ENCODE results near the gene CDX2.

CDX2 gene

DNA sequence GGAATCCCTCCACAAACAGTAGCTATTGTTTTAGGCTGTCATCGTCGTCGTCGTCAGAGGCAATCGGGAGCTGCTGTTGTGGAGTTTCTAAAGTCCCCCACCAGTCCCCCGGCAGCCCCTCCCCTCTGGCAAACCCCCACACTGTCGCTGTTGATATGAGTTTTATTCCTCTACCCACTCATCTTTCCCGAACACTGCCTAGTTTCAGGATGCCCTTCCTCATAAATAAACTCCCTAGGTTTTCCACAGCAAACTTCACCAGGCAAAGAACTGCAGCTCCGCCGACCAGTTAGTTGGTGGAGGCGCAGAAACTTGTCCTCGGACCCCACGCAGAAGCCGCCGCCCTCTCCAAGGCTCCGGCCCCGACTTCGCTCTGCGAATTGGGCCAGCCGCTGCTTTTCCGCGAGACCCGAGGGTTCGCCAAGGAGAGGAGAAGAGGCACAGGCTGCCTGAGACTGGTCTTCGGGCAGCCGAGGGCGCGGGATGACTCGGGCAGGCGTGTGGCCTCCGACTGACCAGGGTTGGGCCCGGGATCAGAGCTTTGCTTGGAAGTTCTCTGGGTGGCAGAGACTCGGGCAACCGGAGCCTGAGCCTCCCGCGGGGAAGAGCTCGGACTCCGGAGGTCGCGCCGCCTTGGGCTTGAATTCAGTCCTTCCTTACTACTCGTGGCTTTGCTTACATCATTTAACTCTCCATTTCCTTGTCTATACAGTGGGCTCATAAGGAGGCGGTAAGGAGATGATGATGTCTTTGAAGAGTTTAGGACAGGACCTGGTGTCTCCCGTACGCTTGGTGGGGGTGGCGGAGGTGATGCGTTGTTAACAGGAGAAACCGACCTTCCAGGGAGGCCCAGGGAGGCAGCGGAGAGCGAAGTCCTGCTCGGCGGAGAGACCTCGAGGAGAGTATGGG lies 41.4 kb downstream of the CDX2 start:
- no peak for DNase-seq

DNA sequence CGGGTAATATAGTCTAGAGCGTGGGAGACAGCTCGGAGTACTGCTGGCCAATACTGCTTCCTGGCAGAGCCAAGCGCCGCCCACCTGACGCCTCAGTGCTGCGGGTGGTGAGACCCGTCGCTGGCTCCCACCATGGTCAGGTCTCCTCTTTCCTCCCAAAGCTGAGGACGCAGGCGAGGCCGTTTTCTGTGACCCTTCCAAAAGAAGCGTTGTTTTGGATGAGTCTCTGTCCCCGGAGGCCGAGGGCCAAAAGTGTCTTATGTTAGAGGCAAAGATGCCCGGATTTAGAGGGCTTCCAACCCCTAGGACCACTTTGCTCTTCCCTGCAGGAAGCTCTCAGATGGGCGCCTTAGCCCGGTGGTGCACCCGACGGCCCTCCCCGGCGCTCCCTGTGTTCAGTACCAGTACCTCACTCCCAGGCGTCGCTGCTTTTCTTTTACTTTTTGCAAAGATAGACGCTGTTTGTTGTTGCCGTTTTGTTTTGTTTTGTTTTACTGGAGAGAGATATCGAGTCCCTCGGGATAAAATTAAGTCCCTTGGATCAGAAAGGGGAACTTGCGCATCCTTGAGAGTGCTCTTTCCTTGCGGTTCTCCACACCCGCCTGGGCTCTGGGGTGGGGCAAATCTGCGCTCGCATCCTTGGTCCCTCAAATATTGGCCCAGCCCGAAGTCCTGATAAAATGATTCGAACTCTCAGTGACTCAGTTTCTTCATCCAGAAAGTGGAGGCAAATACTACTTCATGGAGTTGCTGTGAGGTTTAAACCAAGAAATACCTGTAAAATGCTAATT lies 42.3 kb downstream of the CDX2 start:
- no peak for DNase-seq

DNA sequence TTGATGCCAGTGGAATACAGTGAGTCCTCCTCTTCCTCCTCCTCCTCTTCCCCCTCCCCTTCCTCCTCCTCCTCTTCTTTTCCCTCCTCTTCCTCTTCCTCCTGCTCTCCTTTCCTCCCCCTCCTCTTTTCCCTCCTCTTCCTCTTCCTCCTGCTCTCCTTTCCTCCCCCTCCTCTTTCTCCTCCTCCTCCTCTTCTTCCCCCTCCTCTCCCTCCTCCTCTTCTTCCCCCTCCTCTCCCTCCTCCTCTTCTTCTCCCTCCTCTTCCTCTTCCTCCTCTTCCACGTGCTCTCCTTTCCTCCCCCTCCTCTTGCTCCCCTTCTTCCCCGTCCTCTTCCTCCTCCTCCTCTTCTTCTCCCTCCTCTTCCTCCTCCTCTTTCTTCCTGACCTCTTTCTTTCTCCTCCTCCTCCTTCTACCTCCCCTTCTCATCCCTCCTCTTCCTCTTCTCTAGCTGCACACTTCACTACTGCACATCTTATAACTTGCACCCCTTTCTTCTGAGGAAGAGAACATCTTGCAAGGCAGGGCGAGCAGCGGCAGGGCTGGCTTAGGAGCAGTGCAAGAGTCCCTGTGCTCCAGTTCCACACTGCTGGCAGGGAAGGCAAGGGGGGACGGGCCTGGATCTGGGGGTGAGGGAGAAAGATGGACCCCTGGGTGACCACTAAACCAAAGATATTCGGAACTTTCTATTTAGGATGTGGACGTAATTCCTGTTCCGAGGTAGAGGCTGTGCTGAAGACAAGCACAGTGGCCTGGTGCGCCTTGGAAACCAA lies 43.7 kb downstream of the CDX2 start:
- no peak for DNase-seq

DNA sequence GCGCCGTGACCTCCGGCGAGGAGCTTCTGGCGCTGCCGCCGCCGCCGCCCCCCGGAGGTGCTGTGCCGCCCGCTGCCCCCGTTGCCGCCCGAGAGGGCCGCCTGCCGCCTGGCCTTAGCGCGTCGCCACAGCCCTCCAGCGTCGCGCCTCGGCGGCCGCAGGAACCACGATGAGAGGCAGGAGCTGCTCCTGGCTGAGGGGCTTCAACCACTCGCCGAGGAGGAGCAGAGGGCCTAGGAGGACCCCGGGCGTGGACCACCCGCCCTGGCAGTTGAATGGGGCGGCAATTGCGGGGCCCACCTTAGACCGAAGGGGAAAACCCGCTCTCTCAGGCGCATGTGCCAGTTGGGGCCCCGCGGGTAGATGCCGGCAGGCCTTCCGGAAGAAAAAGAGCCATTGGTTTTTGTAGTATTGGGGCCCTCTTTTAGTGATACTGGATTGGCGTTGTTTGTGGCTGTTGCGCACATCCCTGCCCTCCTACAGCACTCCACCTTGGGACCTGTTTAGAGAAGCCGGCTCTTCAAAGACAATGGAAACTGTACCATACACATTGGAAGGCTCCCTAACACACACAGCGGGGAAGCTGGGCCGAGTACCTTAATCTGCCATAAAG lies 44.5 kb downstream of the CDX2 start:
- DNase-seq, result no peak

DNA sequence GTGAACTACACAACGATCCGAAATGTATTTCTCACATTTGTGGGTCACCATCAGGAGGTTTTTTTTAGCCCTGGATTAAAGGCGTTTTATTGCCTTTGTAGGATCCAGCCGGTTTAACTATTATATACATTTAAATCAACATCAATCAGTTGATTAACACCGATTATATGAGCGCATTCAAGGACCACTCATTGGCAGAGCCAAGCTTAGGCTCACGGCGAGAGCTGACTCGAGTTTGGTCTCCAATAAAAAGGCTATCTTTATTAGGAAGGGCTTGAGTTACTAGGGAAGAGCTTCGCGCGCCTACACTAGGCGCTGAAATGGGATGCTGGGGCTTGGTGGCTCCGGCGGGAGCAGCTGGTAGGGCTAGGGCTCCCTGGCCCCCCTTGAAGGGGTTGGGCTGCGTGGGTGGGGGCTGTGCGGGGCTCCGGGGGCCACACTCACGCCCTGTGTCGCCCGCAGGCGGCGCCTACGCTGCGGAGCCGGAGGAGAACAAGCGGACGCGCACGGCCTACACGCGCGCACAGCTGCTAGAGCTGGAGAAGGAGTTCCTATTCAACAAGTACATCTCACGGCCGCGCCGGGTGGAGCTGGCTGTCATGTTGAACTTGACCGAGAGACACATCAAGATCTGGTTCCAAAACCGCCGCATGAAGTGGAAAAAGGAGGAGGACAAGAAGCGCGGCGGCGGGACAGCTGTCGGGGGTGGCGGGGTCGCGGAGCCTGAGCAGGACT lies 45.2 kb downstream of the CDX2 start:
- no peak for DNase-seq

DNA sequence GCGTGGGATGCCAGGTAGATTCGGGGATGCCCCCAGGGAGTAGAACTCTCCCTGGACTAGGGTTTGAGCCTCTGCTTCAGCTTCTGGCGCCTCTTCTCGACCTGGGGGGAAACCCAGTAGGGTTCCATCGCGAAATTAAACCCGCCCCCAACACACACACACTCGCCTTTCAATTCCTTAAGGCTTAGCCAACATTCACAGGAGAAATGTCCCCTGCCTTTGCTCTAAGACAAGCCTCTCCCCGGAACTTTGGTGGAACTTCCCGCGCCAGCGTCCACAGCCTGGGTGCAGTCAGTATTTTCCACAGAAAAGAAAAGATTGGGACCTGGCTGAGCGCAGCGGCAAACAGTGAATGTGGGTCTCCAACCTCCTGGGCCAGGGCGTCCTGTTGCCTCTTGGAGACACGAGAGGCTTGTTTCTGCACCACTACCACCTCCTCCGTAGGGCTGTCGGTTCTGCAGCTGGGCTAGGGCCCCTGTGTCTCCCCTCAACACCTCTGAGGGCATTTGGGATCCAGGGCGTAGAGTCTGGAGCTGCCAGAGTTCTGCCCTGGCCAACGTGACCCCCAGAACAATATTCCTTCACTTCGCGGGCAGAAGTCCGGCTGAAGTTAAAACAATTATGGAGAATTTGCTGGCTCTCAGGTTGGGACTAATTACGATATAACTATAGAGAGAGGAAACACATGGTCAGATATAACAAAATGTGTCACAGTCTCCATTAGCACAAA lies 46.1 kb downstream of the CDX2 start:
- DNase-seq, result no peak

DNA sequence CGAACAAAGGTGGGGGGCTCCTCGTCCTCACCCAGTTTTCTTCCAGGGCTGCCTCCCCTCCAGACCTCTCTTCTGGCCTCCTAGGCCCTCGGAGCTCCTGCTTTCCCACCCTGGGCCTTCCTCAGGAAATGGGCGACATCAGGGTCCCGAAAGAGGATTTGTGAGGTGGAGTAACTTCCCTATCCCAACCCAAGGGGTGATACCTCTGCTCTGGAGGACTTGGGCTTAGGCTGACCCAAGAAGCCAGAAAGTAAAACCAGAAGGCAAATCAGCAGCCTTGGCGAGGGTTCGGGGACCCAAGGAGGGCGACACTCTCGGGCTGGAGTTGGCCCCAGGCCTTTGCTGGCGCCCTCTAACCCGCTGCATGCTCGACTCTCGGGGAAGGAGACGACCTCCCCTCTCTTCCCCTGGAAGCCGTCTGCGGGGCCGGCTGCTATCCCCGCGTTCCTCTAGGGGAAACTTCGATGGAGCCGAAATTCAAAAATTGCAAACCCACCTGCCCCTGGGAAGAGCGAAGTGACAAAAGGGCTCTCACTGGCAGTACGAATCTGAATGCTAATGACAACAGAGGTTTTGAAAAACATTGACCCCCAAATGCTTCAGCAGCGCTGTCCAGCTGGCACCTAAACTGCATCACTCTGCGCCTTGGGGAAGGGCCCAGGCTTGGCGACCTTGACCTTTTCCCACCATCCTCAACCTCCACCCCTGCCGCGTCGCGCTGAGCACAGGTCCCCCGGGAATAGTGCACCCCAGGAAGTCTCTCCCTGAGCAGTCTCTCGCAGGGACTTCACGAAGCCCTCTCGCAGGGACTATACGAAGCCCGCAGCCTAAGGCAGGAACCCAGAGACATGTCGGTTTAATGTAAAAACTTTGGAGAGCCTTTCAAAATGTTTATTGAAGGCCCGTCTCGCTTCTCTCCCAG lies 46.9 kb downstream of the CDX2 start:
- no peak for DNase-seq

DNA sequence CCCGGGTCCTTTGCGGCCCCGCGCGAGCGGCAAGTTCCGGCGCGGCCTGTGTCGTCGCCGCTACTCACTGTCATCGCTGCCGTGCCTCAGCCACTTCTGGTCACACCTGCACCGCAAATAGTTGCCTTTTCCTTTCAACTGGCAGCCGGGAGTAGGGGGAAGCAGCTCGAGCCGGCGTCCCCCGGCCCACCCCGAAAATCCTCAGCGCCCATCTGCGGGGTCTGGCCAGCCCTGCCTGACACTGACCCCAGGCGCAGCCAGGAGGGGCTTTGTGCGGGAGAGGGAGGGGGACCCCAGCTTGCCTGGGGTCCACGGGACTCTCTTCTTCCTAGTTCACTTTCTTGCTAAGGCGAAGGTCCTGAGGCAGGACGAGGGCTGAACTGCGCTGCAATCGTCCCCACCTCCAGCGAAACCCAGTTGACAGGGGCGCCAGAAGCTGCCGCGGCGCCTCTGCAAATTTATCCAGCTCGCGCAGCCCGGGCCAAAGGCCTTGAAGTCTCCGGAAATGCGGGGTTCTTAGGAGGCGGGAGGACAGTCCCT lies 47.6 kb downstream of the CDX2 start:
- DNase-seq, result no peak

DNA sequence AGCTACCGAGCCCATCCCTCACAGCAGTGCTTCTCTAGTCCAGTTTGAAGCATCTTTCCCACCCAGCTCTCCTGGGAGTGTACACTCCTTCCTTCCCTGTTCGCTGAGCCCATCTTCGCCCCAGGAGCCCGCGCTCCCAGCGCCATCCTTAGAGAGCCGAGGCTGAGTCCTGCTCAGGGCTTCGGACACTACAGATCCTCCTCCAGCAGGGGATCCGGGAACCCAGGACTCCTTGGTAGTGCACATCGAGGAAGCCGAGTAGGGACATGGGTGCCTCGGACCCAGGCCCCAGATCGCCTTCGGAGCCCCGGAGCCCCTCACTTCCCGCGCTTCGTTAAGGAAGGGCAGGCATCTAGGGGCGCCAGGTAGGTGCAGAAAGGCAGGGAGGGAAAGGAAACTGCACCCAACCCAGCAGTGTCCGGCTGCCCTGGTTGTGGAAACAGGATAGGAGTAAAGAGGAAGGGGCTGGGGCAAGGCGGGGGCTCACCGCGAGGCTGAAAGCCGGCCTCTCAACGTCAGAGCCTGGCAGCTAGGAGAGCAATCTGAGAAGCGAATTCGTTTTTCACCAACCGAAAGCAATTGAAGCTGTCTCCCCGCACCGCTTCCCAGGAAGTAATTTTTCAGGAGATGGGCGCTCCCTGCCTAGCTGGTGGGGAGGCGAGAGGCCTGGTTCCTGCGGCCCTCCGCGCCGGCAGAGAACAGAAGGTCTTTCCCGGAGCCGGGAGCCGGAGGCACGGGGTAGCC lies 48.3 kb downstream of the CDX2 start:
- DNase-seq, result no peak

DNA sequence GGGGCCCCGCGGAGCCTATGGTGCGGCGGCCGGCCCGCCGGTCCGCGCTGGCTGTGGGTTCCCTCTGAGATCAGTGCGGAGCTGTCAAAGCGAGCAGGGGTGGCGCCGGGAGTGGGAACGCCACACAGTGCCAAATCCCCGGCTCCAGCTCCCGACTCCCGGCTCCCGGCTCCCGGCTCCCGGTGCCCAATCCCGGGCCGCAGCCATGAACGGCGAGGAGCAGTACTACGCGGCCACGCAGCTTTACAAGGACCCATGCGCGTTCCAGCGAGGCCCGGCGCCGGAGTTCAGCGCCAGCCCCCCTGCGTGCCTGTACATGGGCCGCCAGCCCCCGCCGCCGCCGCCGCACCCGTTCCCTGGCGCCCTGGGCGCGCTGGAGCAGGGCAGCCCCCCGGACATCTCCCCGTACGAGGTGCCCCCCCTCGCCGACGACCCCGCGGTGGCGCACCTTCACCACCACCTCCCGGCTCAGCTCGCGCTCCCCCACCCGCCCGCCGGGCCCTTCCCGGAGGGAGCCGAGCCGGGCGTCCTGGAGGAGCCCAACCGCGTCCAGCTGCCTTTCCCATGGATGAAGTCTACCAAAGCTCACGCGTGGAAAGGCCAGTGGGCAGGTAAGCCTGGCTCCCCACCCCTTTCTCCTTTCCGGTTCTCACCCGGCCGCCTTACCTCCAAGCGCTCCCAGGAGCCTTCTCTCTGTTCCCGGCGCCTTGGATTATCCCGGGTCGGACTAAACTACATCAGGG lies 49.0 kb downstream of the CDX2 start, which contains the start of gene PDX1:
Gene PDX1 (plus strand): TSS at position 67 of the 743 bp plus-strand sequence. CDS start 139 bp downstream, at position 206.
- DNase-seq, result no peak

DNA sequence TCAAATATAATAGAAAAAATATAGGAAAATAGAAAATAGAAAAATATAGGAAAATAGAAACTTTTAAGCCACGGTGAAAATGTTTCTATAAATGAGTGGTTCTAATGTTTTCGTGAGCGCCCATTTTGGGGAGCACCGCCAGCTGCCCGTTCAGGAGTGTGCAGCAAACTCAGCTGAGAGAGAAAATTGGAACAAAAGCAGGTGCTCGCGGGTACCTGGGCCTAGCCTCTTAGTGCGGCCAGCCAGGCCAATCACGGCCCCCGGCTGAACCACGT lies 49.5 kb downstream of the CDX2 start:
- DNase-seq, result no peak

DNA sequence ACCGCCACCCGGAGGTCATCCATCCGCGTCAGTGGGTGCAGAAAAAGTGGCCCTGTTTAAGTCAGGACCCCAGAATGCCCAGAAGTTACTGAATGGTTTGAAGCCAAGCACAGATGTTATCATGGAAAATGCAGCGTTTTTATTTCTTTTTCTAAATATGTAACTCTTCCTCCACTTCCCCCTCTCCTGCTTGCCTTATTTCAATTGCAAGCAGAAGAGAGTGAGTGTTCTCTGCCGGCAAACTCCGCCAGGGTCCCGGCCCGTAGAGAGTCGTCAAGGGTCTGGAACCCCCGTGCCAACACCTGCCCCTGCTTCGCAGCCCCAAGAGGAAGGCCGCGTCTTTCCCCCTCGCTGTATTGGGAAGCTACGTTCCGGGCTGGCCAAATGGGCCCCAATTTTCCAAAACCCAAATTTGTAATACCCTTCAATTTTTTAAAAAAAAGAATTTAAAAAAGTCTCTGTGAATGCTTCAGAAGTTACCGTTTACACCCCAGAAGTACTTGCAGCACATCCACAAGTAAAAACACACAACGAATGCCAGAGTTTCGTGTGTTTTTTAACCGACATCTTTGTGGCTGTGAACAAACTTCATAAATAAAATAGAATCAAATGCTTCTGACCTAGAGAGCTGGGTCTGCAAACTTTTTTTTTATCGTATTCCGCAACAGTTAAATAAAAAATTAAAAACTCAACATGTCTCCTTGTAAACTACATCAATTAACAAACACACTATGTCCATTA lies 50.0 kb downstream of the CDX2 start:
- no peak for DNase-seq

DNA sequence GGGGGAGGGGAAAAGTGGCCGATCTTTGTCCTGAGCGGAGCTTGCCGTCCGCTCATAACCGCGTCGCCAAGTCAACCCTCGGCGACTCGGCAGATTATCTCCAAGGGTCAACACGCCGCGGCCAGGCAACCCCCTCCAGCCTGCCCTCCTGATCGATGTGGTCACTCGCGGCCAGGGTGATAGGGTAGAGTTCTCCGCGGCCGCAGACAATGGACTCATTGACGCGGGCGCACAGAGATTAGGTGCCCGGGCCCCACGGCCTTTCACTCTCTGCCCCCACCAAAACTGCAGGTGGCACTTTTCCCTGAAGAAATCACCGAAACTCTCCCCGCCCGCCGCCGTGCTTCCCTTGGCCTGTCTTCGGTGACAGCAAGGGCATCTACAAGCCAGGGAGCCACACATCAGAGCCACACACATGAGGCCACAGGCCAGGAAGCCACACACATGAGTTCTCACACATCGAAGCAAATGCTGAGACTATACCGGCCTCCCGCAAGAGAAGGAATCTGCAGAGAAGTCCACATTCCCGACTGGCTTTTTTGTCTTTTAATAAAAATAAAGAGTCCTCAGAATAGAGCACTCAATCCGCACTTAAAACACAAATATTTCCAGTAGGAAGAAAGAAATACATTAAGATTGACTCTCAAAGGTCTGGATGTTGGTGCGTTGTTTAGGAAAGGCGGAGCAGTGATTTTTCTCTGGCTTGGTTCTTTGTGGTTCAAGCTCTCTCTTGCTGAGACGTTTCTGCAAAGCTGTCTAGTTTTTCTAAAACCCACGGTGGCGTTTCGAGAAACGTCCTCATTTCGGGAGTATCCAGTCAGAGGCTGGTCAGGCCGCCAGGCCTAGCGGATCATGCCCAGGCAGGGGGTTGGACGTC lies 50.8 kb downstream of the CDX2 start:
- DNase-seq, result no peak

DNA sequence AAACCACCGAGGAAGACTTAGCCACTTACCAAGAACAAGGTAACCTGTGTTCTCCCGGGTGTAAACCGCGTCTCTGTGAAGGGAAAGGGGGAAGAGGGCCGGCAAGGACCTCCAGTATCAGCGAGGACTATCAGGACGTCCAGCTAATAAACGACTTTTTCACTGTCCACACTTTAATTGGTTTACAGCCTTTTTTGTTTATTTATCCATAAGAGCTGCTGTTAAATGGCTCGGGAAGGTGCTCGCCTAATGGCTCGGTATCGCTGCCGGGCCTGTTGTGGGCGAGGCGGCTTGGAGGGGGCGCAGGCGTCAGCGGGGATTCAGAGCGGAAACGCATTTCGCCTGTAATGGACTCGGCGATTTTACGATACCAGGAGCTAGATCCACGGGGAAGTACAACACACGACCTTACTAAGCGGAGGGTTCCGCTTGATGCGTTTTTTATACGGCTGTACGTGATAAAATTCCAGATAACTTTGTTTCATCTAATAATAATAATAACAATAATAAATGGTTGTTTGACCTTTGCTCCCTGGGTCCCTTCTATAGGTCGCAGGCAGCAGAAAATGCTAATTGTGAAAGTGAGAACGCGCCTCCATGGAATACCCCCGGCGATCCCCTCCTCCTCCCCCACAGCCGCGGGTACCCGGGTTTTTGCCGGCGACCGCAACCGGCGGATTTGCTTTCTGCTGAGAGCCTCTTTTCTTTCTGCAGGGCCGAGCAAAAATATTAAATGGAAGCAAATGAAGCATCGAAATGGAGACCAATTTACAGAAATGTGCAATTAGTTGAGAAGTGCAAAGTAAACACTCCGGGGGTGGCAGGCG lies 51.8 kb downstream of the CDX2 start:
- no peak for DNase-seq

DNA sequence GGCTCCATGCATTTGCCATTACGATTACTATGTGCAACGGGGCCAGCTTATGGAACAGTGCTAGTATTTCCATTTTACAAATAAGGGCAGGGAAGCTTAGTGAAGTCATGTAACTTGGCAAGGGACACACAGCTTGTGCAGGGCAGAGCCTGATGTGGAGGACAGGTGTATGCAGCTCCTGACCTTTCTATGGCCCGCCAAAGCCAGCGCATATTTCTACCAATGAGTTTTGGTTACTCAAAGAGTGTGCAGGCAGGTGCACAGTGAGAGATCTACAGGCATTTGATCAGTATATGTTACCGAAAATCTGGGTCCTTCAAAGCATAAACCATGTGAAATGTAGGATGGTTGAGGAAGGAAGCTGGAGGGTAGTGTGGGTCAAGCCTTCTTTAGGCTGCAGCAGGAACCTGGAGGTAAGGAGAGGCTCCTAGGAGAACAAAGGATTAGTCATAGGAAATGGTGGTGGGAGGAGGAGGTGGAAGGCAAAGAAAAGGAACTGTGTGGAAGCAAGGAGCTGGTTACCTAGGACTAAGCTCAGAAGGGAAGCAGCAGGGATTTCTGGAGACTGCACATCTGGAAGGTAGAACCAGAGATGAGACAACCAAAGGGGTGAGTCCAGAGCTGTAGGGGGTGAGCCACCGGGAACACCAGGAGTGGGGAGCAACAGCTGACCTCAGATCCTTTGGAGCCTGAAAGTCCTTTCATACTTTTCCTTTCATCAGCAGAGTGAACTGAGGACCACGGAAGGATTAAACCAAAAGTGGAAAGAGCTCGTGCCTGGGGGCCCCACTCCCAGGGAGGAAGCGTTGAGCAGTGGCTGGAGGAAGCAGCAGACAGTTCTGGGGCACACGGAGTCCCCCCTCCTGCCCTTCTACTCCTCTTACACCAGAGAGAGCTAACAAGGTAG lies 53.6 kb downstream of the CDX2 start:
- no peak for DNase-seq
